RWPE1 (cell line): ENCODE data around the gene TNFRSF6B.
A peak's percentile ranks its signal among the peaks of the same experiment; 100 is the strongest.

Experiments used
- CTCF ChIA-PET: fragments of 350-600 bp; sonication (Branson Sonifier 250); formaldehyde crosslinking; extraction: SDS; loops from one replicate; lab custom pipeline; 2021; lab: Yijun Ruan, JAX
- POLR2A ChIA-PET: fragments of 400-600 bp; formaldehyde crosslinking; extraction: SDS; loops from one replicate; lab custom pipeline; 2020; ENCODE audit warnings: antibody characterized with exemption; ENCODE audit not compliant: low non-redundant PET; lab: Yijun Ruan, JAX
- DNase-seq: peaks from one replicate; pipeline ENCODE4 v3.0.0; 2012; ENCODE audit warnings: low spot score
- H3K27ac ChIP-seq: fragments of 450-650 bp; 2 replicates; pipeline ENCODE4 v1.5.1; 2017
- CTCF ChIP-seq: fragments of 450-650 bp; conservative IDR thresholded peaks from 2 replicates; pipeline ENCODE4 v1.5.1; 2017; ENCODE audit warnings: low read depth, mild to moderate bottlenecking

TNFRSF6B gene

GRCh38 chr20:63732118-63733095, 36.0 kb downstream of the TNFRSF6B start:
- no peak for TF ChIP-seq CTCF
- no peak for DNase-seq
- ChIA-PET POLR2A (no interaction called here), CTCF (interaction anchor here (0.6 kb wide), 1 partner anchor 191 kb away, joined by 4 read pairs; no protein-coding TSS in a partner anchor)
- H3K27ac ChIP-seq = peak overlapping the region; percentile 5; the same call in 1 of the 2 replicates

GRCh38 chr20:63733117-63733516, 36.7 kb downstream of the TNFRSF6B start:
- no peak for TF ChIP-seq CTCF

GRCh38 chr20:63733579-63734081, 37.2 kb downstream of the TNFRSF6B start:
- POLR2A ChIA-PET = interaction anchor here (0.6 kb wide), 1 partner anchor 23 kb away, joined by 4 read pairs; no protein-coding TSS in a partner anchor
- CTCF ChIA-PET = interaction anchor here (0.6 kb wide), 1 partner anchor 190 kb away, joined by 4 read pairs; no protein-coding TSS in a partner anchor
- TF ChIP-seq CTCF = no peak
- H3K27ac ChIP-seq = peak overlapping the region; percentile 5
- no peak for DNase-seq

More at GRCh38 chr20:63733117-63733516, 36.7 kb downstream of the TNFRSF6B start:
- H3K27ac ChIP-seq = peak overlapping the region; percentile 5
- CTCF ChIA-PET = interaction anchor here (0.6 kb wide), 1 partner anchor 190 kb away, joined by 4 read pairs; no protein-coding TSS in a partner anchor
- DNase-seq = no peak
- POLR2A ChIA-PET = no interaction called here

GRCh38 chr20:63734111-63734945, 37.9 kb downstream of the TNFRSF6B start:
- TF ChIP-seq CTCF = no peak
- no peak for DNase-seq
- ChIA-PET CTCF (no interaction called here), POLR2A (interaction anchor here (0.6 kb wide), 1 partner anchor 23 kb away, joined by 4 read pairs; no protein-coding TSS in a partner anchor)
- H3K27ac ChIP-seq = peak overlapping the region; percentile 5; the same call in 1 of the 2 replicates

GRCh38 chr20:63734946-63735858, 38.8 kb downstream of the TNFRSF6B start:
- DNase-seq = no peak
- CTCF ChIA-PET = interaction anchor here (1.6 kb wide), 1 partner anchor 7 kb away, joined by 4 read pairs; no protein-coding TSS in a partner anchor
- POLR2A ChIA-PET = no interaction called here
- peak overlapping the region; percentile 99 for H3K27ac ChIP-seq
- TF ChIP-seq CTCF = no peak
